HG03135 (cell line): ENCODE measurements around the gene SESN2.
"Not testable (repeated sequence)": the region's sequence is repeated elsewhere in the genome, so short reads cannot be mapped to it uniquely, and the experiment has no call there.

ENCODE experiments used
- ATAC-seq: cut with Tn5 transposase; IDR thresholded peaks from one replicate; pipeline ENCODE4 v1.9.1; 2021; ENCODE audit warnings: mild to moderate bottlenecking, moderate library complexity; ENCODE audit not compliant: unreplicated experiment

SESN2 gene

GRCh38 chr1:28326515-28326914, 67.2 kb downstream of the SESN2 start:
- no peak for ATAC-seq

- ATAC-seq, result no peak
These were observed 67.7 kb downstream of the SESN2 start for GRCh38 chr1:28326984-28327383.

- ATAC-seq, result not testable (repeated sequence)
These were observed 68.1 kb downstream of the SESN2 start for GRCh38 chr1:28327431-28327830.

- ATAC-seq, result no peak
These were observed 68.9 kb downstream of the SESN2 start for GRCh38 chr1:28328228-28328648.

- no peak for ATAC-seq
These were observed 70.3 kb downstream of the SESN2 start for GRCh38 chr1:28329395-28330153.
